Colonic mucosa (tissue), 4 donors: ENCODE results near the gene FAM227B. TPM values are rescaled to one million over a fixed set of nuclear protein-coding genes. Genes with fewer than 3 reads are reported as not detected.
A peak's percentile ranks its signal among the peaks of the same experiment; 100 is the strongest.

Source experiments
- DNase-seq: peaks from one replicate; pipeline ENCODE4 v3.0.0-alpha.2; 2020
- H3K27ac ChIP-seq: fragments of 200-600 bp; one replicate; pipeline ENCODE4 v1.8.0; 2021
- H3K27me3 ChIP-seq: fragments of 200-600 bp; one replicate; pipeline ENCODE4 v1.8.0; 2021
- H3K36me3 ChIP-seq: fragments of 200-600 bp; one replicate; pipeline ENCODE4 v1.8.0; 2021
- H3K4me1 ChIP-seq: fragments of 200-600 bp; one replicate; pipeline ENCODE4 v1.8.0; 2021; ENCODE audit warnings: mild to moderate bottlenecking
- H3K4me3 ChIP-seq: fragments of 200-600 bp; one replicate; pipeline ENCODE4 v1.8.0; 2021
- H3K9ac ChIP-seq, 2 donors: one replicate each; pipeline ENCODE4 v1.7.0; 2013; ENCODE audit warnings: control low read depth in 2 of 2, low read depth in 2 of 2, low read length in 2 of 2
- H3K9me3 ChIP-seq: fragments of 200-600 bp; one replicate; pipeline ENCODE4 v1.8.0; 2021
- intact Hi-C: fragments of 100-400 bp; cut with DNase I; formaldehyde crosslinking; loops from one replicate; pipeline ENCODE4 v1.14.1; 2022
- total RNA-seq, 2 donors: library from RNA; stranded (reverse); fragmentation: NEBNext Ultra II Directional in 1 of 2; extraction: Animal tissue kit (Norgen Biotek cat#: 25700) in 1 of 2; gene quantifications; one replicate each; pipeline ENCODE4 v1.2.1, GENCODE V29; 2021
- TF ChIP-seq, protein P1 (sequence below): fragments of 200-600 bp; IDR thresholded peaks from one replicate; pipeline ENCODE4 v1.8.0; 2022; ENCODE audit warnings: antibody characterized with exemption, mild to moderate bottlenecking
- donor health status: healthy.
- donor health status: DM: no; HTN: no; CAD: no.
- donor health status: DM: no; HTN: no; CAD: no.

FAM227B gene
- total RNA-seq, 2 donors from 2014 or later, result 1.0 to 2.3 TPM

DNA sequence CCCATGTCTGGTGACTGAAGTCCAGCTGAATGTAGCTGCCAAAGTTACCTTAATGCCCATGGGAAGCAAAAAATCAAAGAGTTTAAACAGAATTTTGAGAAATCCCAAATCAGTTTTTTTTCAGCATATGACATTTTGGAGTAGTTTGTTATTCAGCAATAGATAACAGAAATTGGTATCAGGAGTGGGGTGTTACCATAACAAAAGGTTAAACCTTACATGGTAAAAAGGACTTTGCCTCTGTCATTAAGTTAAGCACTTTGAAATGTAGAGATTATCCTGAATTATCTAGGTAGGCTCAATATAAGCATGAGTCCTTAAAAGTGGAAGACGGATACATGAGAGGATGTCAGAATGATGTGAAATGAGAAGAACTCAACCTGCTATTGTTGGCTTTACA, 32.3 kb upstream of the FAM227B start:
- Histone ChIP-seq H3K27ac (no peak overlapping the region), H3K4me3 (no peak overlapping the region), H3K9me3 (no peaks in the 10 kb centered on the region), H3K9ac (no peak overlapping the region), H3K36me3 (no peaks in the 10 kb centered on the region), H3K27me3 (no peaks in the 10 kb centered on the region), H3K4me1 (no peaks in the 10 kb centered on the region)
- intact Hi-C loops, result no loop called here
- no peak for DNase-seq
- TF ChIP-seq, protein P1, sequence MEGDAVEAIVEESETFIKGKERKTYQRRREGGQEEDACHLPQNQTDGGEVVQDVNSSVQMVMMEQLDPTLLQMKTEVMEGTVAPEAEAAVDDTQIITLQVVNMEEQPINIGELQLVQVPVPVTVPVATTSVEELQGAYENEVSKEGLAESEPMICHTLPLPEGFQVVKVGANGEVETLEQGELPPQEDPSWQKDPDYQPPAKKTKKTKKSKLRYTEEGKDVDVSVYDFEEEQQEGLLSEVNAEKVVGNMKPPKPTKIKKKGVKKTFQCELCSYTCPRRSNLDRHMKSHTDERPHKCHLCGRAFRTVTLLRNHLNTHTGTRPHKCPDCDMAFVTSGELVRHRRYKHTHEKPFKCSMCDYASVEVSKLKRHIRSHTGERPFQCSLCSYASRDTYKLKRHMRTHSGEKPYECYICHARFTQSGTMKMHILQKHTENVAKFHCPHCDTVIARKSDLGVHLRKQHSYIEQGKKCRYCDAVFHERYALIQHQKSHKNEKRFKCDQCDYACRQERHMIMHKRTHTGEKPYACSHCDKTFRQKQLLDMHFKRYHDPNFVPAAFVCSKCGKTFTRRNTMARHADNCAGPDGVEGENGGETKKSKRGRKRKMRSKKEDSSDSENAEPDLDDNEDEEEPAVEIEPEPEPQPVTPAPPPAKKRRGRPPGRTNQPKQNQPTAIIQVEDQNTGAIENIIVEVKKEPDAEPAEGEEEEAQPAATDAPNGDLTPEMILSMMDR, result no peak

DNA sequence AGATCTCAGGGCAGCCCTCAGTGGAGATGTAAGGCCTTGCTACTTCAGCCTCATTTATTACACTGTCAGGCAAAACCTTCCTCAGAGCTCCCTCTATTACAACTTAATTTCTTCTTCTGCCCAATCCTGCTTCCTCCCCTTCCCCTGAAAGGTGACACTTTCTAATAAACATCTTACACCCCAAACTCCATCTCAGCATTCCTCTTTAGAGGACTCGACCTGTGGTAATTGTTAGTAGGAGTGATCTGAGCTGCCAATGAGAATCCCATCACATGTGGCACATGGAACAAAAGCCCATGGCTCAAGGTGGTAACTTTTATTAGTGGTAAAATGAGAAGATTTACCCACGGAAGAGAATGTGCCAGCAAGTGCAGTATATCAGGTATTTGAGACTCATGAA, 30.1 kb upstream of the FAM227B start:
- no peaks in the 10 kb centered on the region for H3K9me3 ChIP-seq
- no peak overlapping the region for H3K9ac ChIP-seq
- no peaks in the 10 kb centered on the region for H3K36me3 ChIP-seq
- H3K4me1 ChIP-seq, result no peaks in the 10 kb centered on the region
- DNase-seq, result no peak
- TF ChIP-seq, protein P1, result no peak
- intact Hi-C loops, result no loop called here
- H3K27me3 ChIP-seq, result no peaks in the 10 kb centered on the region
- no peak overlapping the region for H3K4me3 ChIP-seq
- no peak overlapping the region for H3K27ac ChIP-seq

GRCh38 chr15:49649987-49650386, 29.4 kb upstream of the FAM227B start:
- no peaks in the 10 kb centered on the region for H3K4me1 ChIP-seq
- no peak overlapping the region for H3K9ac ChIP-seq
- intact Hi-C loops, result no loop called here
- no peak for DNase-seq
- H3K27me3 ChIP-seq, result no peaks in the 10 kb centered on the region
- H3K36me3 ChIP-seq, result no peaks in the 10 kb centered on the region
- H3K4me3 ChIP-seq, result no peak overlapping the region
- no peaks in the 10 kb centered on the region for H3K9me3 ChIP-seq
- no peak overlapping the region for H3K27ac ChIP-seq
- TF ChIP-seq, protein P1, result no peak

DNA sequence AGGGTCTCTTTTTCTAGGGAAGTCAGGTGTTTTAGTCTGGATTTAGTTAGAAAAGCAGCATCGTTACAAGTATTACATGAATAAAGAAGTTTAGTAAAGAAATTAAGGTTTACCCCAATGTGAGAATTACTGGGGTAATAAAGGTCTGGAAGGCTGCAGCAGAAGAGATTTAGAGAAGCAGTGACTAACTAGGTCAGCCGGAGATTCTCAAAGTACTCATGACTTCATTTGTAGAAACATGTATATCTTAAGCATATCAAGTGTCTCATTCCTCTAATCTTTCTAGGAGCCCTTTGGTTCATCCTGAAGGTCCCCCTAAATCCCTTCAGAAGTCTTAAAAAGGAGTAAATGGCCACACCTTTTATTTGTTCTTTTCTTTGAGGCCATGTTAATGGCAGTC, 26.3 kb upstream of the FAM227B start:
- Histone ChIP-seq H3K4me3 (no peak overlapping the region), H3K4me1 (no peaks in the 10 kb centered on the region), H3K36me3 (no peaks in the 10 kb centered on the region), H3K27me3 (no peaks in the 10 kb centered on the region), H3K27ac (no peak overlapping the region), H3K9me3 (no peaks in the 10 kb centered on the region), H3K9ac (no peak overlapping the region)
- no peak for DNase-seq
- intact Hi-C loops, result no loop called here
- TF ChIP-seq, protein P1, result no peak

- TF ChIP-seq, protein P1, result no peak
- no peak overlapping the region for H3K9ac ChIP-seq
- H3K36me3 ChIP-seq, result no peaks in the 10 kb centered on the region
- H3K27ac ChIP-seq, result no peak overlapping the region
- H3K4me1 ChIP-seq, result no peaks in the 10 kb centered on the region
- DNase-seq, result peak; percentile 20
- H3K27me3 ChIP-seq, result no peaks in the 10 kb centered on the region
- no peaks in the 10 kb centered on the region for H3K9me3 ChIP-seq
- no peak overlapping the region for H3K4me3 ChIP-seq
- intact Hi-C loops, result no loop called here
Observed at GRCh38 chr15:49645941-49646340, 25.3 kb upstream of the FAM227B start.

DNA sequence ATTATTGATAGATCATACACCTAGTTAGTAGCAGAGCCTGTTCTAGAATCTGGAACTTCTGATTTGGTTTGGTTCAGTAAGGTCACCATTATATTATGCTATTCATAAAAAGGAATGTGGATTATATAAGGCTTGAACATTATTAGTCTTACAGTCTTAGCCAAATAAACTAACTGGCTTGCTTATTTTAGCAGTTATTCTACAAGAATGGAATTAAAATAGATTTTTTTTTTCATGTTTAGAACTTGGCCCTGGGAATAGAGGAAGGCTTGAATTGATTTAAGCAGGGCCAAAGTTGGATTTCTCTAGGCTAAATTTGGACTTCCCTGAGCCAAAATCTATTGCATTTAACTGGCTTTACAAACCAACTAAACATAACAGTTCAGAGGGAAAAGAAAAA, 24.7 kb upstream of the FAM227B start:
- no peak overlapping the region for H3K9ac ChIP-seq
- TF ChIP-seq, protein P1, result no peak
- H3K36me3 ChIP-seq, result no peaks in the 10 kb centered on the region
- H3K4me1 ChIP-seq, result no peaks in the 10 kb centered on the region
- H3K27me3 ChIP-seq, result no peaks in the 10 kb centered on the region
- DNase-seq, result no peak
- no peak overlapping the region for H3K27ac ChIP-seq
- intact Hi-C loops, result no loop called here
- H3K4me3 ChIP-seq, result no peak overlapping the region
- H3K9me3 ChIP-seq, result no peaks in the 10 kb centered on the region
